Right renal pelvis (tissue), 4 donors: ENCODE results near the gene RAB21. TPM values are rescaled to one million over a fixed set of nuclear protein-coding genes. Genes with fewer than 3 reads are reported as not detected.
A peak's percentile ranks its signal among the peaks of the same experiment; 100 is the strongest.
"Not testable (repeated sequence)": the region's sequence is repeated elsewhere in the genome, so short reads cannot be mapped to it uniquely, and the experiment has no call there.

Source experiments
- DNase-seq, 4 donors: peaks; one replicate each; pipeline ENCODE4 v3.0.0-alpha.2; 2013; ENCODE audit warnings: low read depth in 4 of 4, low spot score in 3 of 4, missing footprints in 1 of 4
- polyA plus RNA-seq, 4 donors: library from polyadenylated mRNA; unstranded; fragments of 120-200 nt; gene quantifications; one replicate each; pipeline ENCODE4 v1.2.1, GENCODE V29; 2013; ENCODE audit not compliant: insufficient read length in 4 of 4

RAB21 gene
- polyA plus RNA-seq, 4 donors: 57.9 to 76.9 (median 72.3) TPM

- no peak for DNase-seq
Measured at GRCh38 chr12:71792599-71792998, 37.9 kb downstream of the RAB21 start.

DNA sequence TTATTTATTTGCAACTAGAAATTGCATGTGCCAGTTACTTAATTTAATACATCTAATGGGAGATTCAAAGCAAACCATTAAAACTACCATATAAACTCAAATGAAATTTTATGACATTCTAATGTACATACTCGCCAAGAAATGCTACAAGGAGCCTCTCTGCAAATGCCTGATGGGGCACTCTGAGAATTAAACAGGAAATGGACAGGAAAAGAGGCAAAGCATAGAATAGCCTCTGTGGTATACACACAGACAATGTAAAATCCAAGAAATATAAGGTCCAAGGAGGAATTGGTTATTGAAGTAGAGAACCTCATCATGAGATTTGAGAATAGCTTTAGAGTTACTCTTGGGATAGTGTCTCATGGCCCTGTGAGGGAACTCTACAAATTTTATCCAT, 41.2 kb downstream of the RAB21 start:
- no peak for DNase-seq

GRCh38 chr12:71797531-71797930, 42.9 kb downstream of the RAB21 start:
- DNase-seq: no peak

DNA sequence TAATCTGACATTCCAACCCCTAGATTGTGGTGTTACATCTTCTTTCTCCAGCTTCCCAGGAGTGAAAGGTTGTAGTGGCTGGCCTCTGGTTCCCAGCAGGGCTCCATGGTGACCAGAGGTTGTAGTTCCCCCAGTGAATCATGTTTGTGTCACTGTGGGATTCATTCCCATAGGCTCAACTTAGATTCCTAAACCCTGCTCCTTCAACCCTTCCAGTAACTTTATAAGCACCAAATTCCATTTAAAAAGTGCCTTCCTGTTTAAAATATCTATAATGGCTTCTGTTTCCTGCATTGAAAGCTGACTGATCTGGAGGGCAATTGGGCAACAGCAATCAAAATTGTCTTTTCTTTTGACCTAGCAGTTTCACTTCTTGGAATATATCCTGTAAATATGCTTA, 44.4 kb downstream of the RAB21 start:
- DNase-seq: no peak

- DNase-seq: no peak
Measured at GRCh38 chr12:71800177-71800576, 45.5 kb downstream of the RAB21 start.

DNA sequence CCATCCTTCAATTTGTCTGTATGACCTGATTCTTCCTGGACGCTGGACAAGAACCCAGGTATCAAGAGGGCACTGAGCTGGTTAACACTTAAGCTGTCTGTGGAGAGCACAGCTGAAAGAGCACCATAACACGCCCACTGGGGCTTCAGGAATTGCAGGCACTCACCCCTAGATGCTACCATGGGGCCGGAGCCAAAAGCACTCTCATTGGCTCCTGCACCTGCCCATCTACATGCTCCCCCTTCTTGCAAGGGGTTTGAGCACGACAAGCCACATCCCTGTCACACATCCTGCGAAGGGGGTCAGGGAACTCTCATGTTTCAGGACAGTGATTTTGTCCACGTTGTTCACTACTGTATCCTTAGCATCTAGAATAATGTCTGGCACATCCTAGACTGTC, 49.8 kb downstream of the RAB21 start:
- DNase-seq: no peak

- DNase-seq: no peak
Measured at GRCh38 chr12:71810921-71811320, 56.3 kb downstream of the RAB21 start.

DNA sequence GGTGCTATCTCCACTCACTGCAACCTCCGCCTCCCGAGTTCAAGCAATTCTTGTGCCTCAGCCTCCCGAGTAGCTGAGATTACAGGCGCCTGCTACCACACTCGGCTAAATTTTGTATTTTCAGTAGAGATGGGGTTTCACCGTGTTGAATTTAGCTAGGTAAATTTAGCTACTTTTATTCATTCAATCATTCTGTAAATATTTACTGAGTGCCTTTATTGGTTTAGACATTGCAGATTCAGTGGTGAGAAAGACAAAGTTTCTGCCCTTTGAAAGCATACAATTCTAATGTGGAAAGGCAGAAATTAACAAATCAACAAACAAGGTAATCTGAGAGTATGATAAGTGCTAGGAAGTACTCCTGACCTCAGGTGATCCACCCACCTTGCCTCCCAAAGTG, 60.6 kb downstream of the RAB21 start:
- not testable (repeated sequence) for DNase-seq

- DNase-seq: not testable (repeated sequence)
Measured at GRCh38 chr12:71822088-71822487, 67.4 kb downstream of the RAB21 start.

DNA sequence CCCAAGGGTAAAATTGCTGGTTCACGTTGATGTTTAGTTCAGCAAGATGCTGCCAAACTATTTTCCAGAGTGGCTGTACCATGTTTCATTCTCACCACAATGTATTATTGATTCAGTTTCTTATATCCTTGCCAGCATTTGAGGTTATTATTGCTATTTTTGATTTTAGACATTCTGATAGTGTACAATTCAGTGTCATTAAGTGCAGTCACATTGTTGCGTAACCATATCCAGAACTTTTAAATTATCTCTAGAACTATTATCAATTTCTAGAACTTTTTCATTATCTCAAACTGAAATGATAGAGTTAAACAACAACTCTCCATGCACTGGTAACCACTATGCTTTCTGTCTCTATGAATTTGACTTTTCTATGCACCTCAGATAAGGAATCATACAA, 74.2 kb downstream of the RAB21 start:
- DNase-seq: no peak

DNA sequence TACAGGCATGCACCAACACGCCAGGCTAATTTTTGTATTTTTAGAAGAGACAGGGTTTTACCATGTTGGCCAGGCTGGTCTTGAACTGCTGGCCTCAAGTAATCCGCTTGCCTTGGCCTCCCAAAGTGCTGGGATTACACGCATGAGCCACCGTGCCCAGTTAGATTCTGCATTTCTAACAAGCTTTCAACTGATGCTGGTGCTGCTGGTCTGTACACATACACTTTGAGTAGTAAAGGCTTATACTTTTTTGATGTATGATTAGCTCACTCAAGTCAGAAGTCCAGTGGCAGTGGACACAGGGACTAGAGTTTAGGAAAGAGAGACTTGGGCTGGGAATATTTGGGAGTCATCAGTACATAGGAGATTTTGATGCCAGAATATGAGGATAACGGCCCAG, 82.7 kb downstream of the RAB21 start:
- DNase-seq: no peak

GRCh38 chr12:71838231-71838630, 83.6 kb downstream of the RAB21 start:
- DNase-seq: no peak

GRCh38 chr12:71838676-71839075, 84.0 kb downstream of the RAB21 start:
- no peak for DNase-seq

DNA sequence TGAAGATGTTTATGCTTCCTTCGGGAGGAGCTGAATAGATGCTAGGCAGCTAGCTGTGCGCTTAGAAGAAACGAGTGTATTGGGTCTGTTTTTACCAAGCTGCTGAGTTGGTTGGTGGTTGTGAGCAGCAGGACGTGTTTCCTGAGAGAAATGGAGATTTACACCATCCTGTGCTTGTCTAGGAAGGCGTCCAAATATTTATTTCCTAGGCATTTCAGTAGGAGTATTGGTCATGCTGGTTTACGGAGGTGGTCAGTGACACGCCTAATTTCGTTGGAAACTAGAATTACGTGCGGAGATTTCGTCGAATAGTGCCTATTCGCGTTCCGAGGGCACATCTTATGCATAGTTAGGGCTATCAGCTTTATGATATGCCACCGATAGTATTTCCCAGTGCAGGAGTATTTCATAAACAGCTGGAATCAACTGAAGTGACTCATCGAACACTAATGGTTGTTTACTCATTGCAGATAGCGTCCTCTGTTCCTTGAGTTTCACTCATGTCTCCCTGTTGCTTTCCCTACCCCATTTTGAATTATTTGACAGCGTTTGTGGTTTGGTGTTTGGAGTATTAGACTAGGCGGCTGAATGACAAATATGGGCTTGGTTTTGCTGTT, 85.7 kb downstream of the RAB21 start:
- DNase-seq: peak in 2 of 4 donors; percentile 18 to 19

DNA sequence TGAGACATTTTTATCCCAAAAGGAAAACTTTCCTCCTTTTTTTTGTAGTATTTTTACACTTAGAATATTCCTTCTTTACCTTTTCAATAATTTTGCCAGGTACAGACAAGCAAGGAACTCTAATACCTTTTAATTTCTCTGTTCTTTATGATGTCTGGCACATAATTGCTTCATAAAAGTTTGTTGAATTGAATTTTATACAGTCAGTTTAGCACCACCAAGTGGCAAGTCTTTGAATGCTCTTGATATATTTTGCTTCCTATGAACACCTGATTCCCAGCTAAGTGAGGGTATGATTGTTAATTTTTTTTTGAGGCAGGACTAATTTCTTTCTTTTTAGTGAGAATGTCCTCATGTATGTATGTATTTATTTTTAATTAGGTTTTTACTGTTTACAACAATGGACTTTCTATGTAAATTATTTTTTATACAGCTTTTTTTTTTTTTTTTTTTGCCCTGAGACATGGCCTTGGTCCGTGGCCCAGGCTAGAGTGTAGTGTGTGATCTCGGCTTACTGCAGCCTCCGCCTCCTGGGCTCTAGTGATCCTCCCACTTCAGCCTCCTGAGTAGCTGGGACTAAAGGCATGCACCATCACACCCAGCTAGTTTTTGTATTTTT, 91.8 kb downstream of the RAB21 start:
- DNase-seq: no peak

DNA sequence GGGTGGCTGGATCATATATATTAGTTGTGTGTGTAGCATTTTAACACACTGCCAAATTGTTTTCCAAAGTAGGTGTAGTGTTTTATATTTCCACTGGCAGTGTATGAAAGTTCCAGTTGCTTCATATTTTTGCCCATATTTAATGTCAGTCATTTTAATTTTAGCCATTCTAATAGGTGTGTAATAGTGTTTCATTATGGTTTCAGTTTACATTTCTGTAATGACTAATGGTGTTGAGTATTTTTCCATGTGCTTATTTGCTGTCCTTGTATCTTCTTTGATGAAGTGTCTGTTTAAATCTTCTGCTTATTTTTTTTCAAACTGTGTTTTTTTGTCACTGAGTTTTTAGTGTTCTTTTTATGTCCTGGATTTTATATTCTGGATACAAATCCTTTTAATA, 93.5 kb downstream of the RAB21 start:
- DNase-seq: no peak

- no peak for DNase-seq
Measured at GRCh38 chr12:71849109-71849851, 94.6 kb downstream of the RAB21 start.

Other genes starting within 250 kb of the RAB21 start
- 10 to 100 TPM; 57.3 to 75.2 (median 68.5) TPM for gene ZFC3H1, start 91.0 kb upstream of the RAB21 start, polyA plus RNA-seq
- 10 to 100 TPM; 13.8 to 18.6 (median 17.1) TPM for gene THAP2, start 90.6 kb upstream of the RAB21 start, polyA plus RNA-seq
- gene TMEM19, start 68.8 kb upstream of the RAB21 start, polyA plus RNA-seq: 10 to 100 TPM; 32.0 to 44.9 (median 42.0) TPM
- gene TBC1D15, start 84.9 kb downstream of the RAB21 start, polyA plus RNA-seq: 10 to 100 TPM; 45.3 to 61.0 (median 56.9) TPM
- under 1 TPM in 2 of 4 donors, not detected in 2; 0.10 to 0.23 TPM for gene TPH2, start 184.0 kb downstream of the RAB21 start, polyA plus RNA-seq